GM04504 (cell line): ENCODE results near the gene ADAMTS2.

Source experiments
- DNase-seq: peaks from one replicate; pipeline ENCODE4 v3.0.0-alpha.2; 2012; ENCODE audit warnings: low read depth

ADAMTS2 gene

DNA sequence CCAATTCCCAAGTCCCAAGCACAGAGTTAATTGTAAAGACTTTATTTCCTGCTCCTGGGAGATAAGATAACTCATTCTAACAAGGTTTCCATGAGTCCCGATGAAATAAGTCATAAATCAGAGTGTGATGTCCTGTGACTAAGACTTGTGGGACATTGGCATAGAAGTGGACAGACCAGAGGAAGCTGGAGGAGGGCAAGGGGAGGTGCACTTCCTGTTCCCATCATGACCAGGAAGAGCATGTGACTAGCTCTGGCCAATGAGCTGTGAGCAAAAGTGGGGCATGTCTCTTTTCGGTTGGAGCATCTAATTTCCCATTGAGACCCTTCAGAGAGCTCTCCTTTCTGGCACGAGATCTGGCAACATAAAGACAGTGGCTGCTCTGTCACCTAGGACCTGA, 184.7 kb downstream of the ADAMTS2 start:
- peak; percentile 4 for DNase-seq

GRCh38 chr5:179158556-179158955, 186.7 kb downstream of the ADAMTS2 start:
- no peak for DNase-seq

- no peak for DNase-seq
Observed at GRCh38 chr5:179154991-179155955, 190.0 kb downstream of the ADAMTS2 start.

- DNase-seq, result no peak
Observed at GRCh38 chr5:179154346-179154990, 190.8 kb downstream of the ADAMTS2 start.

DNA sequence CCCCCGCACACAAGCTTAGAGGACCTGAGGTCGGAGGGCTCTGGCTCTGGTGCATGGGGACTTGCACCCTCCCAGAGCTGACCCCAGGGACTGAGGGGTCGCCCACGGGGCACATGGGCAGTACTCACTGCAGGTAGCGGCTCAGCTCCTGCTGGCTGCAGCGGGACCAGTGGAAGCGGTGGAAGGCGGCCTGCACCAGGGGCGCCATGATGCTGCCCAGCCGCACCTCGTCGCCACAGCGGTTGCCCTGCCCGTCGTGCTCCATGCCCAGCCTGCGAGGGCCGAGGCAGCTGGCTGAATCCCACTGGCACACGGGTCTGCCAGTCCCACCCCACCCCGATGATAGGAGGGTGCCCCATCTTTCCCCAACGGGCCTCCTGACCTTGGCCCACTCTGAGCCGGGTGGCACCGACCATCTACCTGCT, 191.3 kb downstream of the ADAMTS2 start:
- no peak for DNase-seq

- DNase-seq, result no peak
Observed at GRCh38 chr5:179153341-179153901, 191.8 kb downstream of the ADAMTS2 start.

- no peak for DNase-seq
Observed at GRCh38 chr5:179152941-179153340, 192.3 kb downstream of the ADAMTS2 start.

DNA sequence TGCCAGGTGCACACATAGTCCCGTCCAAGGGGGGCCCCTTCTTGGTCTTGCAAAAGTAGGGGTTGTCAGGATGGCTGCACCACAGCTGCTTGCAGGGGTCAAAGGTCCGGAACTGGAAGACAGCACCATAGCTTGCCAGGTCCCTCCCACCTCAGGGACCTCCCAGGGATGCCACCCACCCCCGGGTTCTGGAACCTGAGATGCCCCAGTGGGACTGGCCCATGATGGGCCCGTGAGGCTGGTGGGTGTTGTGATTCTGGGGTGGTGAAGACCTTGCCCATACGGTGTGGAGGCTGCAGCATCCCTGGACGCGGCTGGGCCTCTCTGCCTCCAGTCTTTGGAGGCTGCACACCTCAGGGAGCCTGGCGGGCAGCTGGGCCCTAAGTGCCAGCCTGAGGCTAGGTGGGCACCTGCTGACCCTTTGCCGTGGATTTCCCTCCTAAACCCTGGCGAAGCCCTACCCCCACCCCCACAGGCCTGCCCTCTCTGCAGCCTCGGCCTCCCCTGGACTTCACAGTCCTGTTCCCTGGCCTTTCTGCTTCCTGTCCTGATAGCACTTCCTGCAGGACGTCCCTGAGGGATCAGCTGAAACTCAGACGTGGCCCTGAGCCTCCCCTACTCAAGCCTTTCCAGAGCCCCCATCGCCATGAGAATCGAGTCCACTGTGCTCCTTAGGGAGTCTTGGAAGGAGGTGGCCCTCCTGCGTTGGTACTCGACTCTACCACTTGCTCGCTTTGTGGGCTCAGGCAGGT, 192.9 kb downstream of the ADAMTS2 start:
- no peak for DNase-seq

DNA sequence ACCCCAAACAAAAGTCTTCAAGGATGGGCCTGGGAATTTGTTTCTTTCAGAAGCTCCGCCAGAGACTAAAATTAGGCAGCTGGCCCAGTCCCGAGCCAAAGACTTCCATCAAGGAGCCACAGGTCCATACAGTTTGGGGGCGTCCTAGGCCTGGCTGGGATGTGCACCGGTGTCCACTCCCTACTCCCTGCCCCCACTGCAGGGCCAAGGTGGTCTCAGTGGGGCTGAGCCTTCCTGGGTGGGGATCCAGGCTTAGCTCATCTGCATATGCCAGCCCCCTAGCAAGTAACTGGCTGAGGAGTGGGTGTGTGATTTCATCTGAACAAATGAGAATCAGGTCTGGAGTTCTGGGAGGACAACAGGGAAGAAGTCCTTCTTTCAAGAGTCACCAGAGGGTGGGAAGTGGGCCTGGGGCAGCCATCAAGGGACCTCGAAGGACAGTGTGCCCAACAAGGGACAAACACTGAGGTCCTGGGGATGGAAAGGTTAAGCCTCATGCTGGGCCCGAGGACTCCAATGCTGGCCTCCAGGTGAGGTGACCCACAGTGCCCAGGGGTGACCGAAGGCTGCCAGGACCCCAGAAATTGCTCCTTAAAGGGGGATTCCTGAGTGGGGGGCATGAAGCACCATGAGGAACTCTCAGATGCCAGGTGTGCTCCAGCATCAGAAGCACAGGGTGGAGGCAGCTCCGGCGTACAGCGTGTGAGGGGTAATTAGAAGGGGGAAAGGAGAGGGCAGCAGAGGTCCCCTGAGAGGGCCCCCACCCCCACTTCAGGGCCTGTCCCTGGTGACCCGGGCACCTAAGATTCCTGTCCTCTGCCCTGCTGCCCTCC, 193.8 kb downstream of the ADAMTS2 start:
- DNase-seq, result no peak

DNA sequence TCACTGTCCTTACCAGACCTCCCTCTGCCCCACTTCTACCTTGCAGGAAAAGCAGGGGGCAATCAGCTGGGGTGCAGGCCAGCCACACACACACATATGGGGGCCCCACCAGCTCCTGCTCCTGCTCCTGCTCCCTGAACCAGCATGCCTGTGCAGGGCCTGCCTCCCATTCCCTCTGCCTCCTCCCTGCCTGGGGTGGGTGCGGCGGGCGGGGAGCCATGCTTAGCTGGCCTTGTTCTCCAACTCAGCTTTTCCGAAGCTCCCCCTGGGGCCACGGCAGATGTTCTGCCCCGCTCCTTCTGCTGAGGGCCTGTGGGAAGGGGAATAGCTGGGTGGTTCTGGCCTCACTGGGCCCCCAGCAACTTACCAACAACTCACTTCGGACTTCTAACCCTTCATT, 195.2 kb downstream of the ADAMTS2 start:
- no peak for DNase-seq

DNA sequence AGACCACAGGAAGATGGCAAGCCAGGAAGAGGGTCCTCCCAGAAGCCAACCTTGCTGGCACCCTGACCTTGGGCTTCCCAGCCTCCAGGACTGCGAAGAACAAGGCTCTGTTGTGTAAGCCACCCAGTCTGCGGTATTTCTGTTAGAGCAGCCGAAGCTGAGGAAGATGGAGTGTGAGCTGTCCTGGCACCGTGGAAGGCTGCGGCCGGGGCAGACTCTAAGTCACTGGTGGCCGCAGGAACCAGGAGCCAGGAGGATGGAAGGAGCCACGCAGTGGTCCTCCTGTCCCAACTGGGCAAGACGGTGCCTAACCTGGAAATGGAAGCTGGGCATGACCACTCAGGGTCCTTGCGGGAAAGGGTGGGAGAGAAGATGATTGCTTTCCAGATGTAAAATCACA, 196.0 kb downstream of the ADAMTS2 start:
- no peak for DNase-seq

DNA sequence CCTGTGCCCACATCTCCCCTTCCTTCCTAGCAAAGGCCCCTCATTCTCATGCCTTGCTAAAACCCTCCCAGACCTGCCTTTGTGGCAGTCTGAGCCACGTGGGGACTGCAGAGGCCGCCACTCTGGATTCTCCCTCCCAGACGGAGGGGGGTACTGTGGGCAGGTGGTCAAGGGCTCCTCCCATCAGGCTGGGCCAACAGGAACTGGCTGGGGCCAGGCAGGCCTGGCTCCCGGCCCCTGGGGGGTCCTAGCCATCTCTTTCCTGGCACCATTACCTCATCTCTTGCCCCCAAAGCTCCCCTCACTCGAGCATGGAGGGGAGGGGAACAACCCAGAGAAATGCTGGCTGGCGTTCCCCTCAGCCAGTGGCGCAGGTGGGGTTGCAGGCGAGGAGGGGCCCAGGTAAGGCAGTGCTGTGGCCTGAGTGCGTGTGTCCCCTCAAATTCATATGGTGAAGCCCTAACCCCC, 196.5 kb downstream of the ADAMTS2 start:
- DNase-seq, result no peak

DNA sequence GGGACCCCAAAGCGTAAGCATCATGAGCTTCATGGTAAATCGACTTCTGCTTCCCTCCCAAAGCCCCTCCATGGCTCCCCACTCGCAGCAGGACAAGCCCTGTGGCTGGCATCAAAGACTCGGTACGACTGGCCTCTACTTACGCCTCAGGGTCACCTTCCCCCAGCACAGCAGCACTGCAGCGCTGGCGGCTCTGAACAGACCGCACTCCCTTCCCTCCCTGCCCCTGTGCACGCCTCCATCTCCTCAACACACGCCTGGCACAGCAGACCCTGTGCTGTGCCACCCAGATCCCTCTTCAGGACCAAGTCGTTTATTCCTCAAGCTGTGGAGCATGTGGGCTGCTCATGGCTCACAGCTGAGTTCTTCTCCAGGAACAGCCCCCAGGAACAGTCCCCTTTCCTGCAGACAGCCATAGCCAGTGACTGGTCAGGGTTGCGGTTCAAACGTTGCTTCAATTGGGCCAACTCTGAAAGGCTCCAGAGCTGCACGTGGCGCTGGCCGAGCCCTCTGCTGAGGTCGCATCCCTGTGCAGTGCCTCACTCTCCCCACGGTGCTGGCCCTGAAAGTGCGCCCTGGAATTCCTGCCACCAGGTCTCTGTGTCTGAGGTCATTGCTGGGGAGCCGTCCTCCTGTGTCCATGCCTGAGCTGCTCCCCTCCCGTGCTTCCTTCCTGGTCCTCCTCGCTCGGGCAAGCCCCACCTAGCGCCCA, 197.1 kb downstream of the ADAMTS2 start:
- no peak for DNase-seq

- no peak for DNase-seq
Observed at GRCh38 chr5:179146277-179146676, 199.0 kb downstream of the ADAMTS2 start.

DNA sequence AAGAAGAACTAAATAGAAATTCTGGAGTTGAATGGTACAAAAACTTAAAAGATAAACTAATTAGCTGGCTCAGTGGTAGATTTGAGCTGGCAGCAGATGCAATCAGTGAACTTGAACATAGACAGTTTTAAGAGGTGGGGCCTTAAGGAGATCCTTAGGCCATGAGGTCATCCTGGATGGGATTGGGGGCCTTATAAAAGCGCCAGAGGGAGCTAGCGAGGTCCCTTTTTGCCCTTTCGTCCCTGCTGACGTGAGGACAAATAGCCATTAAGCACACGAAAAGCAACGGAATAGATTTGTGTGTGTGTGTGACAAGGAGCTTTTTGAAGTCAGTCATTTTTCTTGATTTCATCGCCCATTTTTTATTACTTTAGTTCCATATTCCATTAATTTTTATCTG, 201.8 kb downstream of the ADAMTS2 start:
- DNase-seq, result peak; percentile 23

DNA sequence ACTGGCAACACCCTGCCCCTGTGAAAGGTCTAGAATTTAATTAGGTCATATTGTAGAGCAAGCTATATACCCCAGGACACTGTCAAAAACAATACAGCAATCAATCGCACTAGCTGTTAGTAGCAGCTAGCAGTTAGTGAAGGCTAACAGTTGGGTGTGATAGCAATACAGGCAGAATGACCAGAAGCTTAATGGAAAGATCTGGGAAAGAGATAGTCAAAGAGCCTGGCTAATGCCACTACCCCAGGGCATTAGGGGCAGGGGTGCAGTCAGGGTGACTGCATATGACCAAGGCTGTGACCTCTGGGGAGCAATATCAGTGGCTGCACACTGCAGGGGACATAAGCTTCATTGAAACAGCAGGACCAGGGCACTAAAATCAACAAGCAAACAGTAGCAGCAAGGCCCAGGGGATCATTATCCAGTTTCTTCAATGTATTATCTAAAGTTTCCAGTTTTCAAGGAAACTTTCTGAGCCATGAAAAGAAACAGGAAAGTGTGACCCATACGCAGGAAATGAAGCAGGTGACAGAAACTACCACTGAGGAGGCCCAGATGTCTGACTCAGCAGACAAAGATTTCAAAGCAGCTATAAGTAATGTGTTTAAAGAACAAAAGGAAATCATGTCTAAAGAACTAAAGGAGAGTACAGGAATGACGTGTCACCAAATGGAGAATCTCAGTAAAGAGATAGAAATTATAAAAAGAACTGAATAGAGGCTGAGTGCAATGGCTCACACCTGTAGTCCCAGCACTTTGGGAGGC, 202.6 kb downstream of the ADAMTS2 start:
- peak; percentile 48 for DNase-seq

GRCh38 chr5:179141867-179142266, 203.4 kb downstream of the ADAMTS2 start:
- DNase-seq, result no peak

DNA sequence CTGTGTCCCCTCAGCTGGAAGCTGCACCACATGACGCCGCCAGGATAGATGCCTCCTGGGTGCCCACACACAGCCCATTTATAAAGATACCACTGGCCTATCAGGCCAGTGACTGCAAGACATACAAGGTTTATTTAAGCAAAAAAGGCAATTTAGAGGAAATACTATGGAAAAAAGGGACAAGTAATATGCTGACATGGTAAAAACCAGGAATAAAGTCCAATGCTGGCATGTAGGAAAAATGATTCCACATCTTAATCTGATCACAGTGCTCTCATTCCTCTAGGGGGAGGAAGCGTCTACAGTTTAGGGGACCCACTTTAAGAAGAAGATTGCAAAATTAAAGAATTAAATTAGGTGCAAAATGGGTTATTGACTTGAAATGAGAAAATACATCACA, 205.0 kb downstream of the ADAMTS2 start:
- no peak for DNase-seq

DNA sequence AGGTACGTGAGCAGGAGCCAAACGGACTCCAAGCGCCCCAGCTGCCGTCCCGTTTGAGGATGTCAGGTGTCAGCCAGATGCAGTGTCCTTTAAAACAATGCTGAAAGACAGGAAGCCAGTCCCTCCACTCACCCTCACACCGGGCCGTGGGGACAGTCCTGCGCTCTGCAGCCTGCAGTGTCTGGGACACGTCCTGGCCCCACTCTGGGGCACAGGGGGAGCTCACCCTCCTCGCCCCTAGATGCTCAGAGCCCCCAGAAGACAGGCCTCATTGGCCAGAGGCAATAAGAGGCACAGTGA, 205.4 kb downstream of the ADAMTS2 start:
- DNase-seq, result no peak
